Sigmoid colon (tissue), 4 donors: ENCODE measurements around the gene DAB2IP.

ENCODE experiments used
- CTCF ChIP-seq, 4 experiments: fragments of 450-650 bp in 3 of 4; fragments of 200-600 bp in 1 of 4; IDR thresholded peaks; one replicate each; pipeline ENCODE4 v1.5.1; 2016 to 2019; ENCODE audit warnings: antibody characterized with exemption in 4 of 4, mild to moderate bottlenecking in 3 of 4, moderate library complexity in 2 of 4
- POLR2A ChIP-seq, 2 donors: fragments of 450-650 bp; IDR thresholded peaks; one replicate each; pipeline ENCODE4 v1.6.1; 2016; ENCODE audit warnings: antibody characterized with exemption in 2 of 2, mild to moderate bottlenecking in 2 of 2, moderate library complexity in 2 of 2
- POLR2AphosphoS5 ChIP-seq, 4 donors: sonication (generic); formaldehyde crosslinking; IDR thresholded peaks; one replicate each; pipeline ENCODE4 v1.6.1; 2017; ENCODE audit warnings: antibody characterized with exemption in 4 of 4

DNA sequence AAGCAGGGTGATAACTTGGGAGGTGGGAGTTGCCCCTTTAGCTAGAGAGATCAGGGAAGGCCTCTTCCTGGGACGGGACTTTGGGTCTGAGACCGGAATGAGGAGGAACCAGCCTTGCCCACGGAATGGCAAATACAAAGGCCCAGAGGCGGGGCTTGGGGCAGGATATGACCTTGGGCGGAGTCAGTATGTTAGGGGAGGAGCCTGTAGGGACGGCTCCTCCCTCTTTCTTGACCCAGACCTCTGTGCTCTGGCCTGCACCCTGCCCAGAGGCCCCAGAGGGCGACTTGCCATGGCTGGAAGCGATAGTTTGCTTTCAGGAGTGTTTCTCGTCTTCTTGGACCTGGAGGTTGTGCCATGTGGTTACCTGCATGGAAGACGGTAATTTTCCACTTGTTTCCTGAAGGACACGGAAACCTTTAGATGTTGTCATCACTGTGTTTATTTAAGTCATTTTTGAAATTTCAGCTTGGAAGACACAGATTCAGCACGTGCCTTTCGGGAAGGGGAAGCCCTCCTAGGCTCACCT, 85.6 kb downstream of the DAB2IP start:
- TF ChIP-seq CTCF (IDR thresholded peaks at IDR 0.05) (no peak), POLR2A (IDR thresholded peaks at IDR 0.05) (peak in 1 of 2 donors; percentile 64), POLR2AphosphoS5 (IDR thresholded peaks at IDR 0.05) (peak in 1 of 4 donors; percentile 63)
